GM19099 (cell line): Measurements from ENCODE around the gene GIPC1.

Experiments used
- POLR2A ChIP-seq: IDR thresholded peaks from 3 replicates; pipeline ENCODE4 v1.6.1; 2011; ENCODE audit warnings: low read depth; ENCODE audit not compliant: insufficient read length; ENCODE audit errors: extremely low read depth

GIPC1 gene

DNA sequence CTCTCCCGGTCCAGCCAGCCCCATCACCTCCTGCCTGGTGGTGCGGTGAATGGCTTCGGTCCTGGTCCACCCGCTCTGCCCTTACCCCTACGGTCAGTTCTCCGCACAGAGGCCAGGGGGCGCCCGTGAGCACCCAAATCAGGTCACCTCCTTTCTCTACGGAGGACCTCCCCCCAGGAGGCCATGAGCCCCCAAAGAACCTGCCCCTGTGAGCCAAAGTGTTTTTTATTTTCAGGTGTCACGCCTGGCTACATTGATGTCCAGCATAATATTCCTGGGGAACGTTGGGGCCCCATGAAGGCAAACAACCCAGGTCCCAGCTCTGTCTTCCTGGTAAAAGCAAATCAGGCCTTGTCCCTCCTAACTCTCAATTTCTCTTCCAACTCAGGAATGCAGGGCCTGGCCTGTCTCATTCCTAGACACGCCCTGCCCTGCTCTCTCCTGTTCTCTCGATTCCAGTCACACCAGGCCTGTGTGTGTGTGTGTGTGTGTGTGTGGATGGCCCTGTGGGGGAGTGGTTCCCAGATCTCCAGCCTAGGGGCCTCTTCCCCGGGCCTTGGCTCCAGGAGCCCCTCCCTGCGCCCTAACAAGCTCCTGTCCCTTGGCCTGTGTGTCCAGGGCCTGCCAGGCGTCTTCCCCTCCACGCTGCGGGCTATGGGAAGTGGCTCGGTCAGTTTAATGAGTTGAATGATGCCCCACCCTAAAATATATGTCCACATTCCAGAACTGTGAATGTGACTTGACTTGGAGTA lies 9.7 kb upstream of the GIPC1 start:
- no peak for TF ChIP-seq POLR2A

DNA sequence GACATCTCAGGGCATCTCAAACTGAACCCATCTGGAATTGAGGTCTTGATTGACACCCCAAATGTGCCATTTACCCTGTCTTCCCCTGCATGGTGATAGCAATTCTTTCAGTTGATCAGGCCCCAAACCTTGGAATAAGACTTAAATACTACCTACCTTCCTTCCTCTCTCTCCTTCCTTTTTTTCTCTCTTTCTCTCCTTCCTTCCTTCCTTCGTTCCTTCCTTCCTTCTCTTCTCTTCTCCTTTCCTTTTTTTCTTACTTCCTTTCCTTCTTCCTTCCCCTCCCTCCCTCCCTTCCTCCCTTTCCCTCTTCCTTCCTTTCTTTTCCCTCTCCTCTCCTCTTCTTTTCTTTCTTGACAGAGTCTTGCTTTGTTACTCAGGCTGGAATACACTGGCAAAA lies 7.4 kb upstream of the GIPC1 start:
- TF ChIP-seq POLR2A: no peak

DNA sequence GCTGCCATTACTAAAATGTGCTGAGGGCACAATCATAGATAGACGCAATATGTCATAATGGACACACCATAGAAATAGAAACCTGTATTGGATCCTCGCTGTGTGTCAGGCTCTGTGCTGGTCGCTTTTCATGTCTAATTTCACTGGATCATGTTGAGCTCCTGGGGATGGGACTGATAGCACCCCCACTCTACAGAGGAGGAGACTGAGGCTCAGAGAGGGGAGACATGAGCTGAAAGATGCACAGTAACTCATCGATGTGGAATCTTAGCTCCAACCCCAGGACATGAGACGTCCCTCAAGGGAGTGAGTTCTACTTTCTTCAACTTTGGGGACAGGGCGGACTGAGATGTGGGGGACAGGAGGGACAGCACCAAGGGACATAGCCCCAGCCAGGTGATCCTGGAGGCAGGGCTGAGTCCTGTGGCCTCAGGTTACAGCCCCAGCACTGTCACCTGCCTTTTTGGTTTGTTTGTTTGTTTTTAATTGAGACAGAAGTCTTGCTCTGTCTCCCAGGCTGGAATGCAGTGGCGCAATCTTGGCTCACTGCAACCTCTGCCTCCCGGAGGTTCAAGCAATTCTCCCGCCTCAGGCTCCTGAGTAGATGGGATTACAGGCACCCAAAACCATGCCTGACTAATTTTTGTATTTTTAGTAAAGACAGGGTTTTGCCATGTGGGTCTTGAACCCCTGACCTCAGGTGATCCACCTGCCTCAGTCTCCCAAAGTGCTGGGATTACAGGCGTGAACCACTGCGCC lies 6.6 kb upstream of the GIPC1 start:
- no peak for TF ChIP-seq POLR2A

DNA sequence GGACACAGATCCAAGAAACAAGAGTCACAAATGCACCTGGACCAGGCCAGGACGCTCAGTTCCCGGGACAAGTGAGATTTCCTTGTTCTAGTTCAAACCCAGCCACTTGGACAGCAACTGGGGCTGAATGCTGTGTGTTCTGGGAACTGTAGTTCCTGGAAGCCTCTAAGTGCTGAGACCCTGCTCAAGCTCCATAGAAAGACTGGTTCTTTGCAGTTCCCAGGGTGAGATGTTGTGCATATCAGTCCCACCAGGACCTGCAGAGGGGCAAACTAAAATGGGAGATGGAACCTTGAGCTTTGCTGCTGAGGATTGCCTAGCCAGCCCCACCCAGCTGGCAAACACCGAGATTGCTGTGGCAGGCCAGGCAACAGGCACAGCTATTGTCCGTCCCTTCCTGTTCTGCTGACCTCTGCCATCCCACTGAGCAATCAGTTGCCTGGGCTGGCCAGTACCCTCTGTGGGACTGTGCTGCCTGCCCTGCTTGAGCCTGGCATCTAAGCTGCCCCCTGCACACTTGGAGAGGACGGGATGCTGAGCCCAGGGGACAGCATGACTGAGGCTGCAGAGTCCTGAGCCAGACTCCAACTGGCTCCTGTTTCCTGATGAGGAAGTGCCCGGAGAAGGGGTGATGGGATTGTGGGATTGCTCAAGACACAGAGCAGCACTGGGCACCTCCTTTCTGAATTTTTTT lies 1.4 kb upstream of the GIPC1 start:
- no peak for TF ChIP-seq POLR2A

DNA sequence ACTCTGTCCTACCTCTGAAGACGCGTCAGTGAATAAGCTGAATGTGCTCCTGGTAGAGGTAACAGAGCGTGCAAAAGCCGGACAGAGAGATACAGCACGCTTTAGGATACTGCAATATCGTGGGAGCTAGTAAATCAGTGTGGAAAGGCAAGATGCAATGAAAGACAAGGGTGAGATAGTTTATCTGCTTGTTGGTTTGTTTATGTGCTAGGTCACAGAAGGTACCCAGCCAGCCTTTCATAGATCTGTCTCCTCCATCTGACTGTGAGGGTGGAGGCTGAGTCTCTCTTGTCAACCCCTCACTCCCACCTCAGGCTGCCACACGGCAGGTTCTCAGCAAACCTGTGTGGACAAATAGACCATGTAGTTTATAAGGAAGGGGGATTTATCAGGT lies 904 bp upstream of the GIPC1 start:
- no peak for TF ChIP-seq POLR2A

DNA sequence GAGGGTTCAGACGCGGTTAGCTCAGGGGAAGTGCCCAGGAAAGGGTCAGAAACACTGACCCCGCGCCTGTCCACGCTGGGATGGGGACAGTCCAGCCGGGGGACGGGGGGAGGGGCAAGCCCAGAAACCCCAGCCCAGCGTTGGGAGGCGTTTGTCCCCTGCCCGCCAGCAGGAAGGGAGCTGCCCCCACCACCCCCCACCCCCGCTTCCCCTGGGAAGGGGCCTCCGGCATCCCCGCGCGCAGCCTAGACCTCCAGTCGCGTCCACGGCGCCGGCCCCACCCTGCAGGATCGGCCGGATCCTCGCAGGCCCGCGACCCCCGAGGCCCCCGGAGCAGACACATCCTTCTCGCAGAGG lies 277 bp downstream of the GIPC1 start:
- TF ChIP-seq POLR2A: no peak

DNA sequence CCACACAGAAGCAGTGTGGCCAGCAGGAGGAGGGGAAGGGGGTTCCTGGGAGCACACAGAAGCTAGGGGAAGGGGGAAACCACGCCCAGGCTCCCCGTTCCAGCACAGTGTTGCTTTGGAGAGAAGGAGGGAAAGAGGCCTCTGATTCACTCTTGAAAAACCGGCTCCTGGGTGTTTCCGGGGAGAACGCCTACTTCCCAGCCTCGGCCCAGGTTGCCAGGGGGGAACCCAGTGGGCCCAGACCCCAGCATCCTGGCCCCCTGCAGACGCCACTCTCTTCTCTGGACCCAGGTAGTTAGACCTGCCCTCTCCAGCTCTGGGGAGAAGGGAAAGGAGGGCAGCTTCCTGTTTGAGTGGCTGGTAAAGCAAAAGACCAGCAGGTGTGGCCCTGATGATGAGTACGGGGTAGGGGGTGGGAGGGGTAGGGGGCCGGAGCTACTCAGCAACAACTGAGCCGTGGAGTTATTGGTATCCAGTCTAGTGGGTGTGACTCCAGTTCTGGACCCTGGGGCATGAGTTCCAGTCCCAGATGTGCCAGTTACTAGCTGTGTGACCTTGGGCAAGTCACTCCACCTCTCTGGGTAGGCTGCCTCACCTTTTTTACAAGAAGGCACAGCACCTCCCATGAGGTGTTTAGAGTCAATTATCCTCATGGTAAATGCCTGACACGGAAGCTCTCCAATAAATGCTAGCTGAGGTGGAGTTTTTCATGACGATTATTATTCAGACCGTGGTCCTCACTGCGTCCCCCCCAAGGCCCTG lies 836 bp downstream of the GIPC1 start:
- TF ChIP-seq POLR2A: no peak

DNA sequence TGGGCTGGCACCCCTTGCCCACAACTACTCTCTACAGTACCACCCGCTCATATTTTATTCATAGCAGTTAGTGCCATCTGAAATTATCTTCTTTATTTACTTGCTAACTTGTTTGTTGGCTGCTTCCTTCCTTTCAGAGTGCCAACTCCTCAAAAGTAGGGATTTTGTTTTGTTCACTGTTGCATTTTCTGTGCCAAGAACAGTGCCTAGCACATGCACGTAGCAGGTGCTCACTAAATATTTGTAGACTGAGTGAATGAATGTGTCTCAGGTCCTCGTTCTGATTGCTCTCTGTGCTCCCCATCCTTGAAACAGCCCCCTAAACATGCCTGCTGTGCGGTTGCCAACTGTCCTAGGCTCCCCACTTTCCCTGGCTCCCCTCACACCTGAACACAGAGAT lies 1.5 kb downstream of the GIPC1 start:
- TF ChIP-seq POLR2A: no peak

DNA sequence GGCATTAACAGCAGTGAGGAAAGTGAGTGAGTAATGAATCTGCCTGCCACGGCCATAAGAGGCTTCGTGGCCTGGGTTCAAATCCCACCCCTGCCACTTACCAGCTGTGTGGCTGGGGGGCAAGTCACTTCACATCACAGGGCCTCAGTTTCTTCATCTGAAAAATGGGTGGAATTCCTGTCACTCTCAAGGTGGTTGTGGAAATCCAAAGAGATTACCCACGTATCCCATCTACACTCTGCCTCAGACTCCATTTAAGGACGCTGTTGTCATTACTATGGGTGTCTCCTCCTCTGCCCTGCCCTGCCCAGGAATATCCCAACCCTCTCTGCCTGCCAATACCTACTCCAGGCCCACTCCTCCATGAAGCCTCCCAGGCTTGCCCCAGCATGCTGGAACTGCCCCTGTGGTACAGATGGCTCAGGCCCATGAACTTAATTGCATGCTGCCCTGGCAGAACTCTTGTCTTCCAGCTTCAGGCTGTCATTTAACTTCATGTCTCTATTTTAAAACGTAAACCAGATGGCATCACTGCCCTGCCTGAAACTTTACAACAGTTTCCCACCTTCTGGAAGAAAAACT lies 3.1 kb downstream of the GIPC1 start:
- TF ChIP-seq POLR2A: no peak

DNA sequence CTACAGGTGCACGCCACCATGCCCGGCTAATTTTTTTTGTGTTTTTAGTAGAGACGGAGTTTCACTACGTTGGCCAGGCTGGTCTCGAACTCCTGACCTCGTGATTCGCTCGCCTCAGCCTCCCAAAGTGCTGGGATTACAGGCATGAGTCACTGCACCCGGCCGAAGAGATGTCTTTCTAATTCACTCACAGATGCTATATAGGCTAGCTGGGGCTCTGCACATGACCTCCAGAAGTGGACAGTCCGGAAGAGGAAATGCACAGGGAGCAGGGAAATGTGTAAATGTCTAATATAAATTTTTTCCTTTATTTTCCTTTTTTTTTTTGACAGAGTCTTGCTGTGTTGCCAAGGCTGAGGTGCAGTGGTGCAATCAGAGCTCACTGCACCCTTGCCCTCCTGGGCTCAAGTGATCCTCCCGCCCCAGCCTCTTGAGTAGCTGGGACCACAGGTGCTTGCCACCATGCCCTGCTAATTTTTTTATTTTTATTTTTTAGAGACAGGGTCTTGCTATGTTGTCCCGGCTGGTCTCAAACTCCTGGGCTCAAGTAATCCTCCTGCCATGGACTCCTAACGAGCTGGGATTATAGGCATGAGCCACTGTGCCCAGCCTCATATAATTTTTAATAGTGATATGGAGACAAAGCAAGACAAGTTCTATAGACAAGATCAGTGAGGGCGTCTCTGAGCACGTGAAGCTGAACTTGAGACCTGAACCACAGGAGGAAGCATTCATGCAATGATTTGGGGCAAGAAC lies 8.4 kb downstream of the GIPC1 start:
- TF ChIP-seq POLR2A: no peak

DNA sequence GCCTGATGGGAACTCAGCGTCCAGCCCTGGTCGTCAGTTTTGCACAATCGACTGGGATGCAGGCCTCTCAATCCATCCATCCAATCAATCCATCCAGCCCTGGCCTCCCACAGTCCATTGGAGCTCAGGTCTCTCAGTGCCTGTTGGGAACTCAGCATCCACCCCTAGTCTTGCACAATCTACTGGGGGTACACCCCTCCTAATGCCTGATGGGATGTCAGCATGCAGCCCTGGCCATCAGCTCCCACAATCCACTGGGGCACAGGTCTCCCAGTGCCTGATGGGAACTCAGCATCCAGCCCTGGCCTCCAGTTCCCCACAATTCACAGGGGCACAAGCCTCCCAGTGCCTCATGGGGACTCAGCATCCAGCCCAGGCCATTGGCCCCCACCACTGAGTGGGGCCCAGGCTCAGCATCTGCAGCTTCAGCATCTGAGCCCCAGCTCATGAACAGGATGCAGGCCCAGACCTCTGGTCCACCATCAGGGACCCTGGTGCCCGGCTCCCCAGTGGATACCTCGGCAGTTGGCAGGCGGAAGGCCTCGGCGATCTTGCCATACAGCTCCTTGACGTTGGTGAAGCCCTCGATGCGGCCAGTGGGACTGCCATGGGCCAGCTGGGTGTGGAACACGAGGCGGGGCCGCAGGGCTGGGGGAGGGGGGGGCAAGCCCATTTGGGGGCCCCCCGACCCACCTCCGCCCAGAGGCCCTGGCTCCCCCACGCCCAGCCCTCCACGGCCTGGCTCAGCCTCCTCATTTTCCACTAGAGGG lies 13.6 kb downstream of the GIPC1 start:
- no peak for TF ChIP-seq POLR2A

DNA sequence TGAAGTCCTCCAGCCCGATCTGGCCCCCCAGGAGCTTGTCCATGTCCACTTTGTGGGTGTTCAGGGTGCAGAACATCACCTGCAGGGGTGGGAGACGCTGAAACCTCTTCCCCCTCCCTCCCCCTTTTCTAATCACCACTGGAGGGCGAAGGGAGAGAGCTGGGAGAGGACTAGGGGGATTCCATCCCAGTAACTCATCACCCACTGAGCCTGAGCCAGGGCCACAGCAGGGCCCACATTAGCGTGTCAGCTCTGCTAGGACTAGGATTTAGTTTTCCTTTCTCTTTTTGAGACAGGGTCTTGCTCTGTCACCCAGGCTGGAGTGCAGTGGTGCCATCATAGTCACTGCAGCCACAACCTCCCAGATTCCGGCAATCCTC lies 15.2 kb downstream of the GIPC1 start:
- TF ChIP-seq POLR2A: no peak

DNA sequence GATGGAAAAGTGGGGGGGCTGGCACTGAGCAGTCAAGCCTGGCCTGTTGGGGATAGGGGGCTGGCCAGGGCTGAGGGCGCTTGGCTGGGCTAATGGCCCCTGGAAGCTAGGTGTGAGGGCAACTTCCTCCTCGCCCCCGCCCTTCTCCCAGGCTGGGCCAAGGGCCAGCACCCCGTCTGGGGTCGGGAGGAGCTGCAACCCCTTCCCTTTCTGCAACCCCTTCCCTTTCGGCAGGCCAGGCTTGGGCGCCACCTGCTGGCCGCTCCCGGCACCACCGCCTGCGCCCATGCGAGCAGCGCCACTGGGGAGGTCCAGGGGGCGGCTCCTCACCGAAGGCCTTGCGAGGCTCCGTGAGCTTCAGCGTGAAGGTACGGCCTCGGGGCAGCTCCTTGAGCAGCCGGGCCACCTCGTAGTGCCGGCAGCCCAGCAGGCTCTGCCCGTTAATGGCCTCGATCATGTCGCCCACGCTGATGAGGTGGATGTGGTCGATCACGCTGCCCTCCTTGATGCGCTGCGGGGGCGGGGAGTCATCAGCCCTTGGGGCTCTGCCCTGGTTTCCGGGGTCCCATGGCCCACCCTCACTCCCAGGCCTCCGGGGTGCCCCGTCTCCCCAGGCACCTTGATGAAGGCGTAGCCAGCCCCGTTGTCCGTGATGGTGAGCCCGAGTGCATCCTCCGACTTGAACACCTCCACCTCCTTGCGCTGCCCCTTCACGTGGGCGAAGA lies 15.8 kb downstream of the GIPC1 start:
- no peak for TF ChIP-seq POLR2A

DNA sequence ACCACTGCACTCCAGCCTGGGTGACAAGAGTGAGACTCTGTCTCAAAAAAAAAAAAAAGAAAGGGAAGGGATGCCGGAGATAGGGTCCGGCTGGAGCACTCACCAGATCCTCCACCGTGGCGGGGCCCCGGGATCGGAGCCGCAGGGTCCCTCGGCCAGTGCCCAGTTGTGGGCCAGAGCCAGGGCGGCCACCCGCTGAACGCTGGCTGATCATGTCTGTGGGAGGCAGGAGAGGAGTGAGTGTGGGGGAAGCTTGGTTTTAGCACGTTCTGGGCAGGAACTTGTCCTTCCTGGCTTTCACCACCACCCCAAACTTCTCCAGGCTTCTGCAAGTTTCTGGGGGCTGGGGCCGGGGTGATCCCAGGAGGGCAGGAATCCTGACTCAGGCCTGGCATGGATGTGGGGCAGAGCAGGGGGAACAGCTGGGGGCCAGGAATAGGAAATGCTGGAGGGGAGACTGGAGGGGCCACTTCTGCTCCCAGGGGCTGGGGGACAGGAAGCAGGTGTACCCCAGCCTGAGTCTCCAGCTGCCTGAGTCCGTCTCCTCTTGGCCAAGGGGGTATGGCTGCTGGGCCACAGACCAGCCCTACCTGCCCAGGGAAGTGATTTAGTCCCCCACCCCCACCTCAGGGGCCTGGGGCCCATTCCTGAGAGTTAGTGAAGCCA lies 16.5 kb downstream of the GIPC1 start:
- TF ChIP-seq POLR2A: no peak
